GM12878 (cell line): ENCODE data around the gene USP10. TPM values are rescaled to one million over a fixed set of nuclear protein-coding genes. Genes with fewer than 3 reads are reported as not detected.

Source experiments
- ATAC-seq: fragments of 200-7000 bp; cut with Tn5 transposase; 3 replicates; pipeline ENCODE4 v1.9.1; 2020; ENCODE audit warnings: mild to moderate bottlenecking, moderate library complexity
- BruUV-seq: library from RNA; stranded (reverse); fragments of 400-500 nt; replicated peaks from 2 replicates; lab custom pipeline; 2021; lab: Mats Ljungman, UMichigan
- CTCF ChIA-PET: fragments of 300-600 bp; sonication (Branson Sonifier 250); formaldehyde crosslinking; extraction: SDS; loops from one replicate; lab custom pipeline; 2021; ENCODE audit warnings: inconsistent platforms; lab: Yijun Ruan, JAX
- POLR2A ChIA-PET: fragments of 350-600 bp; formaldehyde crosslinking; extraction: SDS; loops from one replicate; lab custom pipeline; 2021; ENCODE audit warnings: inconsistent platforms; lab: Charles Lee
- RAD21 ChIA-PET: fragments of 300-600 bp; sonication (Branson Sonifier 250); formaldehyde crosslinking; loops from one replicate; lab custom pipeline; 2023; ENCODE audit warnings: antibody characterized with exemption; ENCODE audit not compliant: unreplicated experiment; lab: Charles Lee
- SMC1A ChIA-PET: fragments of 300-600 bp; sonication (Branson Sonifier 250); formaldehyde crosslinking; loops from one replicate; lab custom pipeline; 2023; ENCODE audit not compliant: unreplicated experiment, uncharacterized antibody; lab: Charles Lee
- DNase-seq: peaks from one replicate; pipeline ENCODE4 v3.0.0-alpha.2; 2011; ENCODE audit warnings: low read depth, low spot score
- FAIRE-seq: peaks from 3 replicates; lab custom pipeline; 2011; peaks lifted over from hg19 to GRCh38; lab: Jason Lieb, UNC
- H2AFZ ChIP-seq: 2 replicates; pipeline ENCODE4 v1.6.0; 2011; ENCODE audit warnings: low read depth, low read length, control low read depth; ENCODE audit not compliant: control insufficient read depth
- H3K27ac ChIP-seq: 2 replicates; pipeline ENCODE4 v1.5.1; 2011; ENCODE audit warnings: control low read depth; ENCODE audit not compliant: control insufficient read depth, insufficient read depth
- H3K27me3 ChIP-seq, 2 experiments: replicated peaks in 1 of 2; 2 replicates each; pipeline versions ENCODE4 v1.6.0 to v1.6.1; 2011; ENCODE audit warnings: low read length in 1 of 2; ENCODE audit not compliant: control insufficient read depth in 2 of 2, insufficient read depth in 2 of 2
- H3K36me3 ChIP-seq, 2 experiments: 2 replicates each; pipeline ENCODE4 v1.5.1; 2011; ENCODE audit warnings: low read length in 1 of 2; ENCODE audit not compliant: control insufficient read depth in 2 of 2, insufficient read depth in 2 of 2
- H3K4me1 ChIP-seq: 2 replicates; pipeline ENCODE4 v1.6.1; 2011; ENCODE audit warnings: mild to moderate bottlenecking, low read length, moderate library complexity, mixed read lengths; ENCODE audit not compliant: control insufficient read depth, insufficient read depth
- H3K4me2 ChIP-seq: 2 replicates; pipeline ENCODE4 v1.6.0; 2011; ENCODE audit warnings: control low read depth; ENCODE audit not compliant: control insufficient read depth, insufficient read depth
- H3K4me3 ChIP-seq: fragments of 200-600 bp; sonication (generic); 2 replicates; pipeline ENCODE4 v1.5.1; 2016
- H3K79me2 ChIP-seq: 2 replicates; pipeline ENCODE4 v1.6.0; 2011; ENCODE audit warnings: low read length; ENCODE audit not compliant: control insufficient read depth, insufficient read depth
- H3K9ac ChIP-seq: 2 replicates; pipeline ENCODE4 v1.8.0; 2011; ENCODE audit warnings: low read length, control low read depth, mixed read lengths; ENCODE audit not compliant: control insufficient read depth, insufficient read depth
- H3K9me3 ChIP-seq: replicated peaks from 3 replicates; pipeline ENCODE4 v1.5.1; 2011; ENCODE audit warnings: mild to moderate bottlenecking, low read length; ENCODE audit not compliant: control insufficient read depth, insufficient read depth
- H4K20me1 ChIP-seq: 2 replicates; pipeline ENCODE4 v1.6.0; 2011; ENCODE audit not compliant: control insufficient read depth, insufficient read depth
- CBX3 ChIP-seq: fragments of 200-600 bp; sonication (generic); IDR thresholded peaks from 2 replicates; pipeline ENCODE4 v1.6.1; 2016; ENCODE audit warnings: low read depth, borderline replicate concordance
- CHD2 ChIP-seq: IDR thresholded peaks from 2 replicates; pipeline ENCODE4 v1.6.1; 2011; ENCODE audit warnings: low read depth, low read length, improper control_type of control experiment, borderline replicate concordance
- ESRRA ChIP-seq: IDR thresholded peaks from 2 replicates; pipeline ENCODE4 v1.6.1; 2012; ENCODE audit warnings: mild to moderate bottlenecking, low read length, improper control_type of control experiment
- IRF5 ChIP-seq: fragments of 450-650 bp; IDR thresholded peaks from 2 replicates; pipeline ENCODE4 v1.6.1; 2017; ENCODE audit warnings: borderline replicate concordance
- MXI1 ChIP-seq: fragments of 150-350 bp; IDR thresholded peaks from 2 replicates; pipeline ENCODE4 v1.6.1; 2011; ENCODE audit warnings: low read depth, mild to moderate bottlenecking, inconsistent platforms, low read length, improper control_type of control experiment
- POLR2A ChIP-seq: IDR thresholded peaks from 2 replicates; pipeline ENCODE4 v1.6.1; 2011; ENCODE audit warnings: low read depth, mild to moderate bottlenecking, low read length
- RAD51 ChIP-seq: fragments of 450-650 bp; IDR thresholded peaks from 2 replicates; pipeline ENCODE4 v1.6.1; 2016; ENCODE audit warnings: moderate library complexity, mild to moderate bottlenecking, inconsistent platforms
- RB1 ChIP-seq: fragments of 450-650 bp; formaldehyde crosslinking; IDR thresholded peaks from 2 replicates; pipeline ENCODE4 v1.6.1; 2017; ENCODE audit warnings: mild to moderate bottlenecking, borderline replicate concordance
- ZNF217 ChIP-seq: fragments of 450-650 bp; IDR thresholded peaks from 2 replicates; pipeline ENCODE4 v1.6.1; 2017; ENCODE audit warnings: antibody characterized with exemption, mild to moderate bottlenecking
- ZNF384 ChIP-seq: IDR thresholded peaks from 2 replicates; pipeline ENCODE4 v1.6.1; 2012; ENCODE audit warnings: low read depth, mild to moderate bottlenecking, low read length, improper control_type of control experiment, borderline replicate concordance
- ZZZ3 ChIP-seq: IDR thresholded peaks from 2 replicates; pipeline ENCODE4 v1.6.1; 2011; ENCODE audit warnings: low read depth; ENCODE audit not compliant: control insufficient read depth, insufficient read length
- WGBS: methylation state at CpG from one replicate; pipeline ENCODE4 v1.1.6; 2016; ENCODE audit warnings: low lambda C conversion rate; ENCODE audit not compliant: insufficient replicate concordance, insufficient coverage; ENCODE audit errors: missing lambda C conversion rate; 5-methylcytosine and 5-hydroxymethylcytosine counted together
- in situ Hi-C: fragments of 300-500 bp; cut with MboI; formaldehyde crosslinking; loops from 9 replicates; pipeline ENCODE4 v1.14.3; 2018; ENCODE audit warnings: mixed read lengths
- intact Hi-C: fragments of 100-400 bp; cut with micrococcal nuclease; formaldehyde crosslinking; loops from one replicate; pipeline ENCODE4 v1.14.2; 2022; ENCODE audit not compliant: unreplicated experiment
- polyA plus RNA-seq, 11 experiments: library from polyadenylated mRNA; depleted of rRNA in 4 of 11; unstranded in 6 of 11; stranded (reverse) in 5 of 11; fragments of >200 nt; fragmentation: Nextera tagmentation in 4 of 11; fragmentation: Illumina TruSeq in 1 of 11; extraction: Ambion mirVana in 4 of 11; extraction: Trizol in 1 of 11; gene quantifications; 1 replicate in 1 of 11; 2 replicates in 10 of 11; pipeline versions ENCODE4 v1.2.1 to v1.2.3, GENCODE V29; 2011 to 2016; ENCODE audit warnings: inconsistent platforms in 2 of 11, missing spikeins in 2 of 11, low read depth in 1 of 11
- total RNA-seq, 4 experiments: library from RNA; depleted of rRNA in 3 of 4; stranded (reverse); fragments of >200 nt in 3 of 4; fragmentation: Illumina TruSeq in 1 of 4; extraction: Trizol in 1 of 4; gene quantifications; 2 replicates each; pipeline versions ENCODE4 v1.2.1 to v1.2.3, GENCODE V29; 2013 to 2021

The USP10 gene
- total and polyA plus RNA-seq, 10 of the 15 experiments (the other 5 are each of a cell fraction or from before 2014, with no cell fraction given) = 46.1 to 160 (median 105) TPM

DNA sequence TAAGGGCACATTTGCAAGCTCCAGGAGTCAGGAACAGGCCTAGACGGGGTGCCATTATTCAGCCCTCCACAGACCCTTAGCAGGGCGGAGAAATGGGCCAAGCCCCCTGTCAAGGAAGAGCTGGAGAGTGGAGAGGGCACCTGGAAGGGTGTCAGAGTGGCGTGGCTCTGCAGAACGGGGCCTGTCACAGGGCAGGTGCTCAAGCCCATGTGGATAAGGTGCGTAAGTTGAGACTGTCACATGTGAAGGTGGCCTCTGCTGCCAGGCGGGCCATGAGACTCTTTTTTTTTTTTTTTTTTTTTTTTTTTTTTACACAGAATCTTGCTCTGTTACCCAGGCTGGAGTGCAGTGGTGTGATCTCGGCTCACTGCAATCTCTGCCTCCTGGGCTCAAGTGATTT is 108.0 kb downstream of the USP10 start (continued):
- TF ChIP-seq IRF5 = no peak
- TF ChIP-seq CBX3 = no peak
- TF ChIP-seq POLR2A = no peak
- TF ChIP-seq RB1 = no peak
- no peak for TF ChIP-seq CHD2
- no peak for TF ChIP-seq RAD51
- TF ChIP-seq ESRRA = no peak
- no peak for TF ChIP-seq ZNF217
- TF ChIP-seq ZZZ3 = no peak

- no peak for TF ChIP-seq ZNF384
- TF ChIP-seq MXI1 = no peak
- Histone ChIP-seq H2AFZ (no peak overlapping the region), H3K9me3 (no peaks in the 10 kb centered on the region; the same call in 2 of the 3 replicates), H3K4me3 (no peak overlapping the region), H3K4me1 (peaks cover 21% of the 10 kb centered on the region), H3K27ac (no peak overlapping the region), H4K20me1 (no peaks in the 10 kb centered on the region), H3K79me2 (no peaks in the 10 kb centered on the region), H3K27me3 (peaks cover 0 to 1% of the 10 kb centered on the region in 2 experiments; a peak in 2 of 4 replicates), H3K36me3 (no peaks in the 10 kb centered on the region), H3K4me2 (no peak overlapping the region), H3K9ac (no peak overlapping the region)
- no TSS peak for BruUV-seq
- POLR2A ChIA-PET = no interaction called here
- no peak for FAIRE-seq
- intact Hi-C loops = loop anchor here (1.0 kb wide), 1 partner anchor 24 kb away; no protein-coding TSS in a partner anchor
- CTCF ChIA-PET = no interaction called here
- ATAC-seq = no peak
- SMC1A ChIA-PET = no interaction called here
- WGBS = 76% methylated on average over 8 of the region's 8 CpGs
- in situ Hi-C loops = no loop called here
- RAD21 ChIA-PET = no interaction called here
- no peak for DNase-seq
Observed at GRCh38 chr16:84808826-84809225, 109.0 kb downstream of the USP10 start.
